Left ventricle myocardium superior (tissue), 1 donor: ENCODE results near the gene GAMT. TPM values are rescaled to one million over a fixed set of nuclear protein-coding genes. Genes with fewer than 3 reads are reported as not detected.

Source experiments
- ATAC-seq: fragments of 200-7000 bp; cut with Tn5 transposase; one replicate; pipeline ENCODE4 v1.9.1; 2020; ENCODE audit warnings: mild to moderate bottlenecking, moderate library complexity
- DNase-seq: peaks from one replicate; pipeline ENCODE4 v3.0.0-alpha.2; 2020
- intact Hi-C: fragments of 100-400 bp; cut with micrococcal nuclease; formaldehyde crosslinking; loops from one replicate; pipeline ENCODE4 v1.11.0; 2022
- total RNA-seq: library from RNA; stranded (reverse); fragmentation: NEBNext Ultra II Directional; extraction: Animal tissue kit (Norgen Biotek cat#: 25700); gene quantifications from one replicate; pipeline ENCODE4 v1.2.1, GENCODE V29; 2021
- donor health status: DM: no; HTN: yes; CAD: no; lungs with severe emphysema.

Gene GAMT
- total RNA-seq, 1 donor from 2014 or later, result 92.5 TPM

DNA sequence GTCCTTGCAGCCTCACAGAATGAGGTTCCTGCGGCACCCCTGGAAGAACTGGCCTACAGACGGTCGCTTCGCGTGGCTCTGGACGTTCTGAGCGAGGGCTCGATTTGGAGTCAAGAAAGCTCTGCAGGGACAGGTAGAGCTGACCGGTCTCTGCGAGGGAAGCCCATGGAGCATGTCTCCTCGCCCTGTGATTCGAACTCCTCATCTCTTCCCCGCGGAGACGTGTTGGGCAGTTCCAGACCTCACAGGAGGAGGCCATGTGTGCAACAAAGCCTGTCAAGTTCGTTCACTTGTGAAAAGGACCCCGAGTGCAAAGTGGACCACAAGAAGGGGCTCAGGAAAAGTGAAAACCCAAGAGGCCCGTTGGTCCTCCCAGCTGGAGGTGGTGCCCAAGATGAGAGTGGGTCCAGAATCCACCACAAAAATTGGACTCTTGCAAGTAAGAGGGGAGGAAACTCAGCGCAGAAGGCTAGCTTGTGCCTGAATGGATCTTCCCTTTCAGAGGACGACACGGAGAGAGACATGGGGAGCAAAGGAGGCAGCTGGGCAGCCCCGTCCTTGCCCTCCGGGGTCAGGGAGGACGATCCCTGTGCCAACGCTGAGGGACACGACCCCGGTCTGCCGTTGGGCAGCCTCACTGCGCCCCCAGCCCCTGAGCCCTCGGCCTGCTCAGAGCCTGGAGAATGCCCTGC lies 41.1 kb downstream of the GAMT start:
- ATAC-seq (no peak), DNase-seq (no peak)
- intact Hi-C loops, result no loop called here

DNA sequence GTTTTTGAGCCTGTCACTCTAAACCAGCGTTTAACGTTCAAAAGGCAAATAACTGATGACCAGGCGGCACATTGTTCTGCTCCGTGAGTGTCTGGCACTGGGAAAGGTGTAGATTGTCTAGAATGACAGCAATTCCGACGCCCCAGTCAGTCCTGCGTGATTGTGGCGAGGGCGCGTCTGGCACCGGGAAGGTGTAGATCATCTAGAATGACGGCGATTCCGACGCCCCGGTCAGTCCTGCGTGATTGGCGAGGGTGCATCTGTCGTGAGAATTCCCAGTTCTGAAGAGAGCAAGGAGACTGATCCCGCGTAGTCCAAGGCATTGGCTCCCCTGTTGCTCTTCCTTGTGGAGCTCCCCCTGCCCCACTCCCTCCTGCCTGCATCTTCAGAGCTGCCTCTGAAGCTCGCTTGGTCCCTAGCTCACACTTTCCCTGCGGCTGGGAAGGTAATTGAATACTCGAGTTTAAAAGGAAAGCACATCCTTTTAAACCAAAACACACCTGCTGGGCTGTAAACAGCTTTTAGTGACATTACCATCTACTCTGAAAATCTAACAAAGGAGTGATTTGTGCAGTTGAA lies 43.7 kb downstream of the GAMT start:
- ATAC-seq (no peak), DNase-seq (no peak)
- intact Hi-C loops, result no loop called here

DNA sequence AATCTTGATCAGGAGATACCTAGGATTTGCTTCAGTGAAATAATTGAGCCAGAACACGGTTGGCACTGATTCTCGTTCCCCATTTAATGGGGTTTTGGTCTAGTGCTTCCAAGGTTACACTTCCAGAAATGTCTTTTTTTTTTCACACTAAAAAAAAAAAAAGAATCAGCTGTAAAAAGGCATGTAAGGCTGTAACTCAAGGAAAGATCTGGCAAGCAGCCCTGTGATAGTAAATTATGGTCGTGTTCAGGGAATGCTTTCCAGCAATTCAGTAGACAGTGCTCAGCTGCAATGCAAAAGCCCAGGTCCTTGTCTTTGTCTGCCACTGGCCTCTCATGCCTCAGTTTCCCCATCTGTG lies 44.9 kb downstream of the GAMT start:
- no peak for ATAC-seq
- DNase-seq, result no peak
- intact Hi-C loops, result no loop called here

DNA sequence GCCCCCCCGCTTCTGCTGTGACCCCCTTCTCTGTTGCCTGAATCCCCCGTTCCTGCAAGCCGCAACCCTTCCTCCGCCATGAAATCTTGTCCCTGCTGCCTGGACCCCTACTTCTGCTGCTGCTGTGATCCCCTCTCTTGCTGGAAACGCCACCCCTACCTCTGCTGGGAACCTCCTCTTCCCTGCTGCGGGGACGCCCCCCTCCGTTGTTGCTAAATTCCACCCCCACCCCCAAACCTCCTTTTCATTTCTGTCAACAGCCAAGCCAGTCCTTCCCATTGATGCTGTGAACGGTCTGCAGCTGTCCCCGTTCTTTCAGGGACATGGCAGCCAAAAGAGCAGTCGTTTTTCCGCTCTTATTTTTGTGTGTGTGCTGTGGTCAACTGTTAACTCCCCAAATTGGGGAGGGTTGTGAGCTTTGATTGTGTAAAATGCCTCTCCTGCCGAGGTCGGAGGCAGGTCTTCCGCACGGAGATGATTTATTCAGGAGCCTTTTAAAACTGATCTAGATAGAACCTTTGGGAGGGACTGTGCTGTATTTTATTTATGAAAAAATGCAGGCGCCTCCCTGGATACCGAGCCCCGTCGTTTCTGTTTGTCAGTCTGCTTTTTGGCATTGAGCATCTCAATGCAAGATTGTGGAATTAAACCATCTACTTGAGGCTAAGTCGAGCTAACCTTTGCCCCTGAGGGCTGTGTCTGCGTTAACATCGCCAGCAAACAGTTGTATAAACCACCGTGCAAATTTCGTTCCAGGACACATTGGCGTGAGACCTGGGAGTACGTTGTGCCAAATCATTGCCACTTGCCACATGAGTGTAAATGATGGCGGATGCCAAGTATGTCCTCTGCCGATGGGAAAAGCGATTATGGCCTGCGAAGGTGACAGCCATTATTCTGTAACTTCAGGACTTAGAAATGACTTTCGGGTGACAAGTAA lies 45.5 kb downstream of the GAMT start:
- intact Hi-C loops, result no loop called here
- DNase-seq, result no peak
- ATAC-seq, result no peak

DNA sequence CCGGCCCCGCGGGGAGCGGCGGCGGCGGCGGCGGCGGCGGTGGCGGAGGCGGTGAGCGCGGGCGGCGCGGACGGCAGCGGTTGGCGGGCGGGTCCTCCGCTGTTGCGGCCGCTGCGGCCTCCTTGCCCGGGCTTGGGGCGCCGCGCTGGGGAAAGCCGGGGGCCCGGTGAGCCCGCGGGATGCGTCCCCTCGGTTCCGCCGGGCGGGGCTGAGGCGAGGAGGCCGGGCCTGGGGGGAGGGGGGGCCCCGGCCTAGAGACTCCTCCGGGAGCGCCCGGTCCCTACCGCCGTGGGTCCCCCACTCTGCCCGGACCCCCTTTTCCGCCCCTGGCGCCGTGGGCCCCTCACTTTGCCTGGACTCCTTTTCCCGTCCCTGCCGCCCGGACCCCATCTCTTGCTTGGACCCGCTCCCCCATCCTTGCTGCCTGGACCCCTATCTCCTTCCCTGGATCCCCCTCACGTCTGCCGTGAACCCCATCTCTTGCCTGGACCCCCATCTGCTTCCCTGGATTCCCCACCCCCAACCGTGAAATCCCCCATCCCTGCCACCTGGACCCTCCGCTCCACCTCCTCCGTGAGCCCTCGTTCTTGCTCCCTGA lies 46.3 kb downstream of the GAMT start:
- intact Hi-C loops, result no loop called here
- ATAC-seq (peak; percentile 24), DNase-seq (no peak)

DNA sequence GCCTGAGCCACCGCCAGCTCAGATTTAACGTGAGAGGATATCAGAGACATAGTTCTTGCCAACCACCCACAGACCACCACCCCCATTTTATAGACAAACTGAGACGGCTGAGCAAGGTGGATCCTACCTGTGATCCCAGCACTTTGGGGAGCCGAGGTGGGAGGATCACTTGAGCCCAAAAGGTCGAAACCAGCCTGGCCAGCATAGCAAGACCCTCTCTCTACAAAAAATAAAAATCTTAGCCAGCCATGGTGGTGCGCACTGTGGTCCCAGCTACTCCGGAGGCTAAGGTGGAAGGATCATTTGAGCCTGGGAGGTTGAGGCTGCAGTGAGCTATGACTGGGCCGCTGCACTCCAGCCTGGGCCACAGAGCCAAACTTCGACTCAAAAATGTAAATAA lies 48.2 kb downstream of the GAMT start:
- DNase-seq (no peak), ATAC-seq (no peak)
- intact Hi-C loops, result no loop called here

DNA sequence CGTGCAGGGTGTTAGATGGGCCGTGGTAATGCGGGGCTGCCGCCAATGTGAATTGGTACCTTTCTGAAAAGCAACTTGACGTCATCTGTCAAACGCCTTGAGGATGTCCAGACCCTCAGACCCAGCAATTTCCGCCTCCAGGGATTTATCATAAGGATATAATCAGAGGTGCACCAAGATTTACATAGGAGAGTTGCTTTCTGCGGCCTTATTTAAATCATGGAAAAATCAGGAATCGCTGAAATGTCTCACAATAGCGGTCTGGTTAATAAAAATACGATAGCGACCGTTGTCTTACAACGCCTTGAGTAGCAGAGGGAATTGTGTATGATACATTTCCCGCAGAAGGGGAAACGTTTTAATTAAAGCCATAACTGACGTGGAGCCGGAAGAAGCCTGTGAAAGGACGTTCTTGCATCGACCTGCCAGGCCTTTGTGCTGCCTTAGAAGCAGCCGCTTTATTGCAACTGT lies 49.9 kb downstream of the GAMT start:
- no peak for DNase-seq
- ATAC-seq, result no peak
- intact Hi-C loops, result no loop called here

DNA sequence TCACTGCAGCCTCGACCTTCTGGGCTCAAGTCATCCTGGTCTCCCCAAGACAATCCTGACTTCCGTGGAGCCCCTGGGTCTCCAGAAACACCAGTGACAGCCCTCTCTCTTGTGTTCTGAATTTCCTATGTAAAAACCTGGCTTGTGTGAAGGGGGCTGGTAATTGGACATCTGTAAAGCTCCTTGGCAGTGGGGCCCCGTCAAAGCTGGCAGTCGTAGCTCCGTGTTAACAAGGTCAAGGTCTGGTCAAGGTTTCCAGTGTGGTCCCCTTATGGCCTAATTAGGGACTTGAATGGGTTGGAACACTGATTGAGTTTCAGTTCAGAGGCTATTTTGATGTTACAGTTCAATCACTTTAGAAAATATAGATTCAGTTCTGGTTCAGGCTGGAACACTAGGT lies 50.5 kb downstream of the GAMT start:
- intact Hi-C loops, result no loop called here
- DNase-seq (no peak), ATAC-seq (no peak)

DNA sequence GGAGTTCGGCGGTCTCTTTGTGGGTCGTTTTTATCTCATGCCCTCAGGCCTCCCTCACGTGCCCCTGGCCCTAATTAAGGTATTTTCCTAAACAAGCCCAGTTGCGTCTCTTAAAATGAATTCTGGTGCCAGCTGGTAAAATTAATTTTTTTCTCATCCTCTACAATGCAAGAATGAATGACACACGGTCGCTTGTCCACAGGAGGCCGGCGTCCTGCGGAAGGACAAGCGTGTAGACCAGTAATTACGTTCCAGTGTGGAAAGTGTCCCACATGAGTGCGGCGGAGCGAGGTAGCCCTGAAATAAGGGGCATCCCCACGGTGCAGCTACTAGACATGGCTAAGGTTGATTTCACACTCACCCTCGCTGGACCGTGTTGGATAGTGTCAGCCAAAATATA lies 52.1 kb downstream of the GAMT start:
- DNase-seq, result no peak
- ATAC-seq, result no peak
- intact Hi-C loops, result no loop called here

Other genes with a start within 250 kb of the GAMT start
- 18.7 TPM for gene SBNO2, start 227.3 kb downstream of the GAMT start, total RNA-seq
- gene STK11, start 195.8 kb downstream of the GAMT start, total RNA-seq, result 66.2 TPM
- gene CBARP, start 163.5 kb downstream of the GAMT start, total RNA-seq, result 1.2 TPM
- 686 TPM for gene ATP5F1D, start 159.8 kb downstream of the GAMT start, total RNA-seq
- gene MIDN, start 153.0 kb downstream of the GAMT start, total RNA-seq, result 59.7 TPM
- gene CIRBP, start 132.2 kb downstream of the GAMT start, total RNA-seq, result 248 TPM
- 13.1 TPM for gene FAM174C, start 126.0 kb downstream of the GAMT start, total RNA-seq
- gene EFNA2, start 115.7 kb downstream of the GAMT start, total RNA-seq, result not detected
- 461 TPM for gene NDUFS7, start 17.6 kb downstream of the GAMT start, total RNA-seq
- gene DAZAP1, start 6.0 kb upstream of the GAMT start, total RNA-seq, result 96.7 TPM
- gene RPS15, start 36.9 kb upstream of the GAMT start, total RNA-seq, result 625 TPM
- gene APC2, start 48.6 kb upstream of the GAMT start, total RNA-seq, result 0.17 TPM
- gene C19orf25, start 77.7 kb upstream of the GAMT start, total RNA-seq, result 16.2 TPM
- 2.8 TPM for gene PCSK4, start 88.8 kb upstream of the GAMT start, total RNA-seq
- 0.72 TPM for gene REEP6, start 89.6 kb upstream of the GAMT start, total RNA-seq
- gene ADAMTSL5, start 111.5 kb upstream of the GAMT start, total RNA-seq, result 20.5 TPM
- not detected for gene PLK5, start 122.5 kb upstream of the GAMT start, total RNA-seq
- 8.0 TPM for gene MEX3D, start 166.8 kb upstream of the GAMT start, total RNA-seq
- 59.0 TPM for gene MBD3, start 191.3 kb upstream of the GAMT start, total RNA-seq
- 1,120 TPM for gene UQCR11, start 203.9 kb upstream of the GAMT start, total RNA-seq